H1 (cell line): Measurements from ENCODE around the gene ZNF462.

Source experiments
- BRCA1 ChIP-seq: IDR thresholded peaks from 2 replicates; pipeline ENCODE4 v1.6.1; 2012; ENCODE audit warnings: low read depth, low read length, improper control_type of control experiment
- CTCF ChIP-seq, 3 experiments: IDR thresholded peaks; 1 replicate in 2 of 3; 2 replicates in 1 of 3; pipeline versions ENCODE4 v1.5.1 to v1.6.1; 2011; ENCODE audit warnings: low read length in 3 of 3, mild to moderate bottlenecking in 3 of 3, inconsistent platforms in 2 of 3, low read depth in 1 of 3, moderate library complexity in 1 of 3; ENCODE audit not compliant: insufficient read depth in 1 of 3; ENCODE audit errors: control extremely low read depth in 1 of 3
- RAD21 ChIP-seq, 2 experiments: IDR thresholded peaks in 1 of 2; conservative IDR thresholded peaks in 1 of 2; 2 replicates each; pipeline ENCODE4 v1.6.1; 2011; ENCODE audit warnings: low read depth in 2 of 2, low read length in 2 of 2, improper control_type of control experiment in 1 of 2, inconsistent platforms in 1 of 2, mild to moderate bottlenecking in 1 of 2, moderate library complexity in 1 of 2
- RFX5 ChIP-seq: IDR thresholded peaks from 2 replicates; pipeline ENCODE4 v1.6.1; 2011; ENCODE audit warnings: low read depth, low read length, improper control_type of control experiment, borderline replicate concordance
- USF2 ChIP-seq: IDR thresholded peaks from 2 replicates; pipeline ENCODE4 v1.6.1; 2011; ENCODE audit warnings: low read length, improper control_type of control experiment

- TF ChIP-seq CTCF (IDR thresholded peaks at IDR 0.05; ENCODE audit: control extremely low read depth in 1 of 3, insufficient read depth in 1 of 3, low read depth in 1 of 3, low read length in 3 of 3) (no peak), RAD21 (IDR thresholded peaks at IDR 0.05 in 1 of 2, conservative IDR thresholded peaks at IDR 0.05 in 1 of 2; ENCODE audit: low read depth in 2 of 2, low read length in 2 of 2) (no peak), USF2 (no peak), BRCA1 (no peak), RFX5 (no peak)
These were observed 197.1 kb downstream of the ZNF462 start for GRCh38 chr9:107060062-107060461.
